ENCODE measurements around the gene SHMT2. TPM values are rescaled to one million over a fixed set of nuclear protein-coding genes. Genes with fewer than 3 reads are reported as not detected.

SHMT2 gene
- total RNA-seq, 1 experiment from 2014 or later, result 297 TPM

DNA sequence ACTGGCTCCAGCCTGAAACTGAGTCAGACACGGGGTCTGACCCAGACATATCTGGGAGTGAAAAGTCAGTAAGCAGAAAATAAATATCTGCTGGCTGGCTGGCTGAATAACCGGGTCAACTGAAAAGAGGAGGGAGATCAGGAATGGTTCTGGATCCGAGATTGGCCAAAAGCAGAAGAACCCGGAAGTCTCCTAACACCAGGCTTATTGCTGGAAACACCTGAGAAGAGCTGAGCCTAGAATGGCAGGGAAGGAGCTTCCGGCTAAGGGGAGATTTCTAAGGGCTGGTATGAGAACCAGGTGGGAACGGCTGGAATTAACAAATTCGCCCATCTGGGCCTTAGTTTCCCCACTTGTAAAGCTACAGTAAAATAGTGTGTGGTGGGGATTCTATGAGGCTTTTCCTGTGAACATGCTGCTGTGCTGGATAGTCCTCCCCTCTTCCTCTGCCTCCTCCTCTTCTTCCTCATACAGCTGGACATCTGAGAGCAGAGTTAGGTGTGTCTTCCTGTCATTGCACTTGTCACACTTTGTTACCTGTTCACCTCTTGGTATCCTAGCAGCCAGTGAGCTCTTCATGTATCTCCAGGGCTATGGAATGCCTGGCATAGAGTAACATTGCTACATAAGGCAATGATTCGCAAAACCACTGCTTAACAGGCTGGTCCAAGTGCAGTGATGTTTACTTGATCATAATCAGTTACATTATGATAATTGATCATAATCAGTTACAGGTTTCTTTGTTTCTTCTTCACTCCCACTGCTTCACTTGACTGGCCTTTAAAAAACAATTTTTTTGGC is 2.0 kb upstream of the SHMT2 start (continued):
- TF ChIP-seq, protein P1, sequence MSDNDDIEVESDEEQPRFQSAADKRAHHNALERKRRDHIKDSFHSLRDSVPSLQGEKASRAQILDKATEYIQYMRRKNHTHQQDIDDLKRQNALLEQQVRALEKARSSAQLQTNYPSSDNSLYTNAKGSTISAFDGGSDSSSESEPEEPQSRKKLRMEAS (CRISPR knock-in tag; IDR thresholded peaks at IDR 0.05), result no peak
- TF ChIP-seq, protein P2, sequence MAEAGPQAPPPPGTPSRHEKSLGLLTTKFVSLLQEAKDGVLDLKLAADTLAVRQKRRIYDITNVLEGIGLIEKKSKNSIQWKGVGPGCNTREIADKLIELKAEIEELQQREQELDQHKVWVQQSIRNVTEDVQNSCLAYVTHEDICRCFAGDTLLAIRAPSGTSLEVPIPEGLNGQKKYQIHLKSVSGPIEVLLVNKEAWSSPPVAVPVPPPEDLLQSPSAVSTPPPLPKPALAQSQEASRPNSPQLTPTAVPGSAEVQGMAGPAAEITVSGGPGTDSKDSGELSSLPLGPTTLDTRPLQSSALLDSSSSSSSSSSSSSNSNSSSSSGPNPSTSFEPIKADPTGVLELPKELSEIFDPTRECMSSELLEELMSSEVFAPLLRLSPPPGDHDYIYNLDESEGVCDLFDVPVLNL (CRISPR knock-in tag; IDR thresholded peaks at IDR 0.05; ENCODE audit: borderline replicate concordance, low read depth), result no peak

DNA sequence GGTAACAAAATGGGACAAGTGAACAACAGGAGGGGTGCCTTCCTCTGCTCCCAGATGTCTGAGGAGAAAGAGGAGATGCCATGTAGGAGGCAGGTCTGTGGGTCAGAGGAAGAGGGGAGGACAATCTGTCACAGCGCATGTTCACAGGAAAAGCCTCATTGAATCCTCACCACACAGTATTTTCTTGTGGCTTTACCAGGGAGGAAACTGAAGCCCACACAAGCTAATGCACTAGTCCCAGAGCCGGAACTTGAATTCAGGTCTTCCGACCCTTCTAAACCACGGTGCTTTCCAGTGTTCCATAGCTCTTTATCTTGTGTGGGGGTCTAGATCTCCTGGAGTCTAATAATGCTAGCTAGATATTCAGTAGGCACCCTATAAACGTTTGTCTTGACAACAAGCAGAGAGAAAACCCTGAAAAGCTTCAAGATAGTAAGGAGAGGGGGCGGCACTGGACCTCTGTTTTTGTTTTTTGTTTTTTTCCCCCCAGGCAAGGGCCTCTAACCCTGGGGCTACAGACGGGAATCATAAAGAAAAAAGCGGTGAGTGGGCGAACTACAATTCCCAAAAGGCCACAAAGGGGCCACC is 371 bp upstream of the SHMT2 start:
- ChIA-PET CTCF (interaction anchor here (1.0 to 10.4 kb wide), 17 partner anchors 8 to 247 kb away, joined by 3 to 660 read pairs (median 5); partner anchors contain the start of genes GLI1, INHBE, NXPH4 and STAC3), POLR2A (interaction anchor here (0.6 to 2.6 kb wide), 10 partner anchors 10 to 230 kb away, joined by 3 to 41 read pairs (median 6); partner anchors contain the start of genes GLI1, INHBE and LRP1)
- Mint-ChIP-seq H3K36me3 (peaks cover 29% of the 10 kb centered on the region), H3K27ac (no peak overlapping the region), H3K27me3 (ENCODE audit: low read depth) (peaks cover 53% of the 10 kb centered on the region), H3K4me1 (peaks cover 46% of the 10 kb centered on the region), H3K4me3 (peak overlapping the region; percentile 98), H3K9me3 (no peaks in the 10 kb centered on the region)
- DNase-seq (ENCODE audit: low spot score) (no peak), ATAC-seq (no peak)
- TF ChIP-seq ESRRA (CRISPR knock-in tag; IDR thresholded peaks at IDR 0.05; ENCODE audit: borderline replicate concordance) (no peak), ZNF263 (CRISPR knock-in tag; IDR thresholded peaks at IDR 0.05; ENCODE audit: low read depth) (no peak), HMGA2 (CRISPR knock-in tag; IDR thresholded peaks at IDR 0.05) (no peak), RELA (CRISPR knock-in tag; IDR thresholded peaks at IDR 0.05; ENCODE audit: borderline replicate concordance) (no peak), MYBL2 (CRISPR knock-in tag; IDR thresholded peaks at IDR 0.05) (no peak), CREM (CRISPR knock-in tag; IDR thresholded peaks at IDR 0.05) (no peak)
- TF ChIP-seq, protein P3, sequence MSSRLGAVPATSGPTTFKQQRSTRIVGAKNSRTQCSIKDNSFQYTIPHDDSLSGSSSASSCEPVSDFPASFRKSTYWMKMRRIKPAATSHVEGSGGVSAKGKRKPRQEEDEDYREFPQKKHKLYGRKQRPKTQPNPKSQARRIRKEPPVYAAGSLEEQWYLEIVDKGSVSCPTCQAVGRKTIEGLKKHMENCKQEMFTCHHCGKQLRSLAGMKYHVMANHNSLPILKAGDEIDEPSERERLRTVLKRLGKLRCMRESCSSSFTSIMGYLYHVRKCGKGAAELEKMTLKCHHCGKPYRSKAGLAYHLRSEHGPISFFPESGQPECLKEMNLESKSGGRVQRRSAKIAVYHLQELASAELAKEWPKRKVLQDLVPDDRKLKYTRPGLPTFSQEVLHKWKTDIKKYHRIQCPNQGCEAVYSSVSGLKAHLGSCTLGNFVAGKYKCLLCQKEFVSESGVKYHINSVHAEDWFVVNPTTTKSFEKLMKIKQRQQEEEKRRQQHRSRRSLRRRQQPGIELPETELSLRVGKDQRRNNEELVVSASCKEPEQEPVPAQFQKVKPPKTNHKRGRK (CRISPR knock-in tag; IDR thresholded peaks at IDR 0.05; ENCODE audit: borderline replicate concordance), result no peak
- TF ChIP-seq, protein P4, sequence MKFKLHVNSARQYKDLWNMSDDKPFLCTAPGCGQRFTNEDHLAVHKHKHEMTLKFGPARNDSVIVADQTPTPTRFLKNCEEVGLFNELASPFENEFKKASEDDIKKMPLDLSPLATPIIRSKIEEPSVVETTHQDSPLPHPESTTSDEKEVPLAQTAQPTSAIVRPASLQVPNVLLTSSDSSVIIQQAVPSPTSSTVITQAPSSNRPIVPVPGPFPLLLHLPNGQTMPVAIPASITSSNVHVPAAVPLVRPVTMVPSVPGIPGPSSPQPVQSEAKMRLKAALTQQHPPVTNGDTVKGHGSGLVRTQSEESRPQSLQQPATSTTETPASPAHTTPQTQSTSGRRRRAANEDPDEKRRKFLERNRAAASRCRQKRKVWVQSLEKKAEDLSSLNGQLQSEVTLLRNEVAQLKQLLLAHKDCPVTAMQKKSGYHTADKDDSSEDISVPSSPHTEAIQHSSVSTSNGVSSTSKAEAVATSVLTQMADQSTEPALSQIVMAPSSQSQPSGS (CRISPR knock-in tag; IDR thresholded peaks at IDR 0.05; ENCODE audit: borderline replicate concordance, low read depth), result no peak

DNA sequence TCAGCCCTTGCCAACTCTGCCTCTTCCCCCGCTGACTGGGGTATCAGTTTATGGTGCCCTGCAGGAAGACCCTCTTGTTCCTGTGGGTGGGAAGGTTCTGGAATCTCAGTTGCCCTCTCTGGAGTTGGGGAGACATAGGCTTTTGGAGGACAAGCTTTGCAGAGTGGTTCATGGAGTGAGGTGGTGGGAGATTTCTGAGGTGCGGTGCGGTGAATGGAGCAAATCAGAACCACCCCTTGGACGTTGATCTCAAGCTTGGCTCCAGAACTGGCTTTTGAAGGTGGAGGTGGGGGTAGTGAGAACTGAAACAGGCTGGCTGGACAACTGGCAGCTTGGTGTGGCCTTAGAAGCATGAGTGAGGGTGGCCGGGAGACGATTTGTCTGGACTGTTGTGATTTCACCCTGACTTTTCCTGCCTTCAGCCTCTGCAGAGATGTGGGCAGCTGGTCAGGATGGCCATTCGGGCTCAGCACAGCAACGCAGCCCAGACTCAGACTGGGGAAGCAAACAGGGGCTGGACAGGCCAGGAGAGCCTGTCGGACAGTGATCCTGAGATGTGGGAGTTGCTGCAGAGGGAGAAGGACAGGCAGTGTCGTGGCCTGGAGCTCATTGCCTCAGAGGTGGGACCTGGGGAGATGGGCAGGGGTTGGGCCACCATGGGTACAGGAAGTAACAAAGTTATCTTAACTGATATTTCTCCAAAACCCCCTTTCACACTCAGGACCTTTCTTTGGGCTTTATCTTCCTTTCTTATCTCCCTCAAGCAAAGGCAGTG is 1.1 kb downstream of the SHMT2 start:
- CTCF ChIA-PET, result interaction anchor here (1.0 to 10.4 kb wide), 11 partner anchors 9 to 228 kb away, joined by 3 to 660 read pairs (median 8); partner anchors contain the start of genes GLI1, INHBE, NXPH4 and STAC3
- TF ChIP-seq, protein P5, sequence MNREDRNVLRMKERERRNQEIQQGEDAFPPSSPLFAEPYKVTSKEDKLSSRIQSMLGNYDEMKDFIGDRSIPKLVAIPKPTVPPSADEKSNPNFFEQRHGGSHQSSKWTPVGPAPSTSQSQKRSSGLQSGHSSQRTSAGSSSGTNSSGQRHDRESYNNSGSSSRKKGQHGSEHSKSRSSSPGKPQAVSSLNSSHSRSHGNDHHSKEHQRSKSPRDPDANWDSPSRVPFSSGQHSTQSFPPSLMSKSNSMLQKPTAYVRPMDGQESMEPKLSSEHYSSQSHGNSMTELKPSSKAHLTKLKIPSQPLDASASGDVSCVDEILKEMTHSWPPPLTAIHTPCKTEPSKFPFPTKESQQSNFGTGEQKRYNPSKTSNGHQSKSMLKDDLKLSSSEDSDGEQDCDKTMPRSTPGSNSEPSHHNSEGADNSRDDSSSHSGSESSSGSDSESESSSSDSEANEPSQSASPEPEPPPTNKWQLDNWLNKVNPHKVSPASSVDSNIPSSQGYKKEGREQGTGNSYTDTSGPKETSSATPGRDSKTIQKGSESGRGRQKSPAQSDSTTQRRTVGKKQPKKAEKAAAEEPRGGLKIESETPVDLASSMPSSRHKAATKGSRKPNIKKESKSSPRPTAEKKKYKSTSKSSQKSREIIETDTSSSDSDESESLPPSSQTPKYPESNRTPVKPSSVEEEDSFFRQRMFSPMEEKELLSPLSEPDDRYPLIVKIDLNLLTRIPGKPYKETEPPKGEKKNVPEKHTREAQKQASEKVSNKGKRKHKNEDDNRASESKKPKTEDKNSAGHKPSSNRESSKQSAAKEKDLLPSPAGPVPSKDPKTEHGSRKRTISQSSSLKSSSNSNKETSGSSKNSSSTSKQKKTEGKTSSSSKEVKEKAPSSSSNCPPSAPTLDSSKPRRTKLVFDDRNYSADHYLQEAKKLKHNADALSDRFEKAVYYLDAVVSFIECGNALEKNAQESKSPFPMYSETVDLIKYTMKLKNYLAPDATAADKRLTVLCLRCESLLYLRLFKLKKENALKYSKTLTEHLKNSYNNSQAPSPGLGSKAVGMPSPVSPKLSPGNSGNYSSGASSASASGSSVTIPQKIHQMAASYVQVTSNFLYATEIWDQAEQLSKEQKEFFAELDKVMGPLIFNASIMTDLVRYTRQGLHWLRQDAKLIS (CRISPR knock-in tag; IDR thresholded peaks at IDR 0.05; ENCODE audit: borderline replicate concordance), result 0 out of 2 replicates have a peak, but pooled peaks have one; percentile 46
- TF ChIP-seq, protein P6, sequence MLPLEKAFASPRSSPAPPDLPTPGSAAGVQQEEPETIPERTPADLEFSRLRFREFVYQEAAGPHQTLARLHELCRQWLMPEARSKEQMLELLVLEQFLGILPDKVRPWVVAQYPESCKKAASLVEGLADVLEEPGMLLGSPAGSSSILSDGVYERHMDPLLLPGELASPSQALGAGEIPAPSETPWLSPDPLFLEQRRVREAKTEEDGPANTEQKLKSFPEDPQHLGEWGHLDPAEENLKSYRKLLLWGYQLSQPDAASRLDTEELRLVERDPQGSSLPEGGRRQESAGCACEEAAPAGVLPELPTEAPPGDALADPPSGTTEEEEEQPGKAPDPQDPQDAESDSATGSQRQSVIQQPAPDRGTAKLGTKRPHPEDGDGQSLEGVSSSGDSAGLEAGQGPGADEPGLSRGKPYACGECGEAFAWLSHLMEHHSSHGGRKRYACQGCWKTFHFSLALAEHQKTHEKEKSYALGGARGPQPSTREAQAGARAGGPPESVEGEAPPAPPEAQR (CRISPR knock-in tag; IDR thresholded peaks at IDR 0.05), result no peak
- TF ChIP-seq, protein P4 (CRISPR knock-in tag; IDR thresholded peaks at IDR 0.05; ENCODE audit: borderline replicate concordance, low read depth), result no peak
- TF ChIP-seq NR2C2 (CRISPR knock-in tag; IDR thresholded peaks at IDR 0.05), result peak; percentile 14; the same call in 1 of the 2 replicates

More for the DNA sequence above, 1.1 kb downstream of the SHMT2 start:
- DNase-seq (ENCODE audit: low spot score) (no peak), ATAC-seq (no peak)
- Mint-ChIP-seq H3K4me1 (peaks cover 48% of the 10 kb centered on the region), H3K4me3 (peak overlapping the region; percentile 98), H3K27ac (peak overlapping the region; percentile 94), H3K9me3 (no peaks in the 10 kb centered on the region), H3K27me3 (ENCODE audit: low read depth) (peaks cover 49% of the 10 kb centered on the region), H3K36me3 (peaks cover 35% of the 10 kb centered on the region)
- POLR2A ChIA-PET, result interaction anchor here (0.8 to 2.6 kb wide), 11 partner anchors 8 to 228 kb away, joined by 3 to 41 read pairs (median 8); partner anchors contain the start of genes INHBE, LRP1 and NXPH4
